Measurements from ENCODE around the gene KLK1. TPM values are rescaled to one million over a fixed set of nuclear protein-coding genes. Genes with fewer than 3 reads are reported as not detected.

The KLK1 gene
- total and polyA plus RNA-seq, 2 of the 13 experiments (the other 11 are each of a cell fraction or from before 2014, with no cell fraction given) = not detected

DNA sequence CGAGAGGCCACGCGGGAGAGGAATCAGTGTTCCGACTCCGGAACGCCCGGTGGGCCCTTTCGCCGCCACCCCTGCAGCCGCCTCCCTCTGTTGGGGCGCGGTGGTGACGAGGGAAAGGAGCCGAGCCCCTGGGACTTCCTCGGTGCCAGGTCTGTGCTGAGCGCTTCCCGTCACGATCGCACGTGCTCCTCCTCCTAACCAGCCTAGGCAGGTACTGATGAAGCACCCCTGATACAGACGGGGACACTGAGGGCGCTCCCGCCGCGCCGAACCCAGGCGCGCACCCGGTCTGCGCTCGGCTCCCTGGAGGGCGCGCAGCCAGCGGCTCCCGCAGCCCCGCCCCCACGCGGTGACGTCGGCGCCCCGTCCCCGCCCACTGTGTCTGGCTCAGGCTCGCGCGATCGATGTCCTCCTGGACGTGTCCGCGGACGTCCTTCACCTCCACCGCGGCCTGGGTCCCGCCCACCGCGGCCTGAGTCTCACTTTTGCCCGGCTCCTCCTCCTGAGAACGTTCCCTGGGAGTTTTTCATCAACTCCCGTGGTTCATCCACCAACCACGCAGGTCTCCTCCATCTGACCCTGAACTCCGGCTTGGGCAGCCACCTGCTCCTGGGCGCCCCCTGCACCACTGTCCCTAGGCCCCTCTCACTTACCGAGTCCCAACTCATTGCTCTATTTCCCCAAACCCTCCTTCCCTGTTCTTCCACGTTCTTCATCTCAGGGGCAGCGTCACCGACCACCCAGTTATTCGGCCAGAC lies 12.4 kb upstream of the KLK1 start (continued):
- TF ChIP-seq, protein P1, sequence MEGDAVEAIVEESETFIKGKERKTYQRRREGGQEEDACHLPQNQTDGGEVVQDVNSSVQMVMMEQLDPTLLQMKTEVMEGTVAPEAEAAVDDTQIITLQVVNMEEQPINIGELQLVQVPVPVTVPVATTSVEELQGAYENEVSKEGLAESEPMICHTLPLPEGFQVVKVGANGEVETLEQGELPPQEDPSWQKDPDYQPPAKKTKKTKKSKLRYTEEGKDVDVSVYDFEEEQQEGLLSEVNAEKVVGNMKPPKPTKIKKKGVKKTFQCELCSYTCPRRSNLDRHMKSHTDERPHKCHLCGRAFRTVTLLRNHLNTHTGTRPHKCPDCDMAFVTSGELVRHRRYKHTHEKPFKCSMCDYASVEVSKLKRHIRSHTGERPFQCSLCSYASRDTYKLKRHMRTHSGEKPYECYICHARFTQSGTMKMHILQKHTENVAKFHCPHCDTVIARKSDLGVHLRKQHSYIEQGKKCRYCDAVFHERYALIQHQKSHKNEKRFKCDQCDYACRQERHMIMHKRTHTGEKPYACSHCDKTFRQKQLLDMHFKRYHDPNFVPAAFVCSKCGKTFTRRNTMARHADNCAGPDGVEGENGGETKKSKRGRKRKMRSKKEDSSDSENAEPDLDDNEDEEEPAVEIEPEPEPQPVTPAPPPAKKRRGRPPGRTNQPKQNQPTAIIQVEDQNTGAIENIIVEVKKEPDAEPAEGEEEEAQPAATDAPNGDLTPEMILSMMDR (CRISPR knock-in tag; IDR thresholded peaks at IDR 0.05) = peak; percentile 45
- TF ChIP-seq KAT7 (CRISPR knock-in tag; IDR thresholded peaks at IDR 0.05; ENCODE audit: borderline replicate concordance) (no peak), ZBTB20 (CRISPR knock-in tag; IDR thresholded peaks at IDR 0.05; ENCODE audit: borderline replicate concordance, low read depth) (no peak), RXRB (CRISPR knock-in tag; IDR thresholded peaks at IDR 0.05; ENCODE audit: borderline replicate concordance) (no peak), ZNF430 (CRISPR knock-in tag; IDR thresholded peaks at IDR 0.05) (no peak), RARA (CRISPR knock-in tag; IDR thresholded peaks at IDR 0.05) (0 out of 2 replicates have a peak, but pooled peaks have one; percentile 10), ZSCAN31 (CRISPR knock-in tag; IDR thresholded peaks at IDR 0.05; ENCODE audit: low read depth) (no peak; the same call in 1 of the 2 replicates), NFIB (CRISPR knock-in tag; IDR thresholded peaks at IDR 0.05; ENCODE audit: borderline replicate concordance) (no peak), HNRNPLL (IDR thresholded peaks at IDR 0.05; ENCODE audit: low read depth, low read length, poor library complexity, severe bottlenecking) (peak; percentile 39), ATM (IDR thresholded peaks at IDR 0.05; ENCODE audit: borderline replicate concordance) (no peak), ARHGAP35 (CRISPR knock-in tag; IDR thresholded peaks at IDR 0.05; ENCODE audit: borderline replicate concordance) (no peak), ZNF335 (CRISPR knock-in tag; IDR thresholded peaks at IDR 0.05) (peak; percentile 78; the same call in 1 of the 2 replicates), RARG (CRISPR knock-in tag; IDR thresholded peaks at IDR 0.05; ENCODE audit: low read depth) (no peak), ZKSCAN1 (IDR thresholded peaks at IDR 0.05; ENCODE audit: low read length) (no peak), FOSL2 (CRISPR knock-in tag; IDR thresholded peaks at IDR 0.05) (0 out of 2 replicates have a peak, but pooled peaks have one; percentile 8), SMAD9 (CRISPR knock-in tag; IDR thresholded peaks at IDR 0.05) (no peak), POLR2G (IDR thresholded peaks at IDR 0.05; ENCODE audit: low read depth, low read length) (no peak)
- TF ChIP-seq, protein P2, sequence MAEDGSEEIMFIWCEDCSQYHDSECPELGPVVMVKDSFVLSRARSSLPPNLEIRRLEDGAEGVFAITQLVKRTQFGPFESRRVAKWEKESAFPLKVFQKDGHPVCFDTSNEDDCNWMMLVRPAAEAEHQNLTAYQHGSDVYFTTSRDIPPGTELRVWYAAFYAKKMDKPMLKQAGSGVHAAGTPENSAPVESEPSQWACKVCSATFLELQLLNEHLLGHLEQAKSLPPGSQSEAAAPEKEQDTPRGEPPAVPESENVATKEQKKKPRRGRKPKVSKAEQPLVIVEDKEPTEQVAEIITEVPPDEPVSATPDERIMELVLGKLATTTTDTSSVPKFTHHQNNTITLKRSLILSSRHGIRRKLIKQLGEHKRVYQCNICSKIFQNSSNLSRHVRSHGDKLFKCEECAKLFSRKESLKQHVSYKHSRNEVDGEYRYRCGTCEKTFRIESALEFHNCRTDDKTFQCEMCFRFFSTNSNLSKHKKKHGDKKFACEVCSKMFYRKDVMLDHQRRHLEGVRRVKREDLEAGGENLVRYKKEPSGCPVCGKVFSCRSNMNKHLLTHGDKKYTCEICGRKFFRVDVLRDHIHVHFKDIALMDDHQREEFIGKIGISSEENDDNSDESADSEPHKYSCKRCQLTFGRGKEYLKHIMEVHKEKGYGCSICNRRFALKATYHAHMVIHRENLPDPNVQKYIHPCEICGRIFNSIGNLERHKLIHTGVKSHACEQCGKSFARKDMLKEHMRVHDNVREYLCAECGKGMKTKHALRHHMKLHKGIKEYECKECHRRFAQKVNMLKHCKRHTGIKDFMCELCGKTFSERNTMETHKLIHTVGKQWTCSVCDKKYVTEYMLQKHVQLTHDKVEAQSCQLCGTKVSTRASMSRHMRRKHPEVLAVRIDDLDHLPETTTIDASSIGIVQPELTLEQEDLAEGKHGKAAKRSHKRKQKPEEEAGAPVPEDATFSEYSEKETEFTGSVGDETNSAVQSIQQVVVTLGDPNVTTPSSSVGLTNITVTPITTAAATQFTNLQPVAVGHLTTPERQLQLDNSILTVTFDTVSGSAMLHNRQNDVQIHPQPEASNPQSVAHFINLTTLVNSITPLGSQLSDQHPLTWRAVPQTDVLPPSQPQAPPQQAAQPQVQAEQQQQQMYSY (CRISPR knock-in tag; IDR thresholded peaks at IDR 0.05) = no peak
- TF ChIP-seq, protein P3, sequence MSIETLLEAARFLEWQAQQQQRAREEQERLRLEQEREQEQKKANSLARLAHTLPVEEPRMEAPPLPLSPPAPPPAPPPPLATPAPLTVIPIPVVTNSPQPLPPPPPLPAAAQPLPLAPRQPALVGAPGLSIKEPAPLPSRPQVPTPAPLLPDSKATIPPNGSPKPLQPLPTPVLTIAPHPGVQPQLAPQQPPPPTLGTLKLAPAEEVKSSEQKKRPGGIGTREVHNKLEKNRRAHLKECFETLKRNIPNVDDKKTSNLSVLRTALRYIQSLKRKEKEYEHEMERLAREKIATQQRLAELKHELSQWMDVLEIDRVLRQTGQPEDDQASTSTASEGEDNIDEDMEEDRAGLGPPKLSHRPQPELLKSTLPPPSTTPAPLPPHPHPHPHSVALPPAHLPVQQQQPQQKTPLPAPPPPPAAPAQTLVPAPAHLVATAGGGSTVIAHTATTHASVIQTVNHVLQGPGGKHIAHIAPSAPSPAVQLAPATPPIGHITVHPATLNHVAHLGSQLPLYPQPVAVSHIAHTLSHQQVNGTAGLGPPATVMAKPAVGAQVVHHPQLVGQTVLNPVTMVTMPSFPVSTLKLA (IDR thresholded peaks at IDR 0.05) = no peak
- TF ChIP-seq, protein P4, sequence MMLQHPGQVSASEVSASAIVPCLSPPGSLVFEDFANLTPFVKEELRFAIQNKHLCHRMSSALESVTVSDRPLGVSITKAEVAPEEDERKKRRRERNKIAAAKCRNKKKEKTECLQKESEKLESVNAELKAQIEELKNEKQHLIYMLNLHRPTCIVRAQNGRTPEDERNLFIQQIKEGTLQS (CRISPR knock-in tag; IDR thresholded peaks at IDR 0.05) = no peak

Measured in HepG2 (cell line).